Measurements from ENCODE around the gene LHFPL2.

The LHFPL2 gene

GRCh38 chr5:78637468-78637867, 11.1 kb downstream of the LHFPL2 start:
- TF ChIP-seq GATA3 (IDR thresholded peaks at IDR 0.05; ENCODE audit: low read depth, low read length) (no peak), GATA2 (IDR thresholded peaks at IDR 0.05; ENCODE audit: low read depth, low read length) (no peak)

DNA sequence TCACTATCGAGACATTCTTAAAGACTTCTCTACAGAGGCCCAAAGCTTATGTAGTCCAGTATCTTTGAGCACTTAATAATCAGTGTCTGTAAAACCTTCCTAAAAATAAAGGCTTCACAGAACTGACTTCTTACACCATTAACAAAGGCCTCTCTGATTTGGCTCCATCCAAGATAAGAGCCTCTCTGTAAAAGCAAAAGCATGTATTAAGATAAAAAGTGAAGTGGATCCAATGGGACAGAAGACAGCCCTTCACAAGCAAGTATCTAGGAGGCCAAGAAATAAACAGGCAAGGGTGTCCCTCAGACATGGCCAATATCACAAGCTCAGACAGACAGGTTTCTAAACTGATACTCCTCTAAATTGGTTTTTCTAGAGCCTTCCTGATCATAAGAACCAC, 11.9 kb downstream of the LHFPL2 start:
- TF ChIP-seq GATA3 (IDR thresholded peaks at IDR 0.05; ENCODE audit: low read depth, low read length) (no peak), GATA2 (IDR thresholded peaks at IDR 0.05; ENCODE audit: low read depth, low read length) (no peak)

DNA sequence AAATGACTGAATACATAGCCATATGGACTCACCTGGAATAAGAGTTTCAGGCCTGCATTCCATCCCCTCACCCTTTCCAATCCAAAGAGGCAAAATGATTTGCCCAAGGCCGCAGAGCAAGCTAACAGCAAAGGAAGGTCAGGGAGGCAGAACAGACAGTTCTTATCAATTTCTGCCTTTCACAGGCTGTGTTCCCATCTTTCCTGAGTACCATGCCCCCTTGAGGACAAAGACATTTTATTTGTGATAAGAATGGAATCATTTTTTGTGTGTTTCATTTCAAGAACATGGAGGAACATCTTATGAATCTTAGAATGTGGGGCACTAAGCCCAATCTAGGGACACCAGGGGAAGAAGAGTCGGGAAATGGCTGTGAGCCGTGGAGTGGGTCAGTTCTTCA, 13.9 kb downstream of the LHFPL2 start:
- TF ChIP-seq GATA2 (IDR thresholded peaks at IDR 0.05; ENCODE audit: low read depth, low read length): no peak
- TF ChIP-seq GATA3 (IDR thresholded peaks at IDR 0.05; ENCODE audit: low read depth, low read length): no peak

DNA sequence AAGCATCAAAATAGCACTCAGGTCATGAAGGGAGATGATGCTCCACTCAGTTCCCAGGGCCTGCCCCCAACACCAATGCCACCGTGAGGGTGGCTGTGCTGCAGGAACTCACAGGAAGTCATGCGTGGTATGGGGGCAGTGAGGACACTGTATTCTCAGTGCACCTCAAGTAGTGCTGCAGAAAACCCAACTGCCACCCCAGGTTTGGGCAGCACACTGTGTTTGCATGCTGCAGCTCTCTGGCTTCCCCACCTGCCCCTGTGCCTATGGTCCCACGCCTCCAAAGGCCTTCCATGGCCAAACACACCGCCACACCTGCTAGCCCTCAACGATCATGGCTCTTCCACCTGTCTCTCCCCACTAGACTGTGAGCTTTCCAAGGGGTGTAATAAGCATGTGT, 14.3 kb downstream of the LHFPL2 start:
- no peak for TF ChIP-seq GATA2 (IDR thresholded peaks at IDR 0.05; ENCODE audit: low read depth, low read length)
- TF ChIP-seq GATA3 (IDR thresholded peaks at IDR 0.05; ENCODE audit: low read depth, low read length): no peak

DNA sequence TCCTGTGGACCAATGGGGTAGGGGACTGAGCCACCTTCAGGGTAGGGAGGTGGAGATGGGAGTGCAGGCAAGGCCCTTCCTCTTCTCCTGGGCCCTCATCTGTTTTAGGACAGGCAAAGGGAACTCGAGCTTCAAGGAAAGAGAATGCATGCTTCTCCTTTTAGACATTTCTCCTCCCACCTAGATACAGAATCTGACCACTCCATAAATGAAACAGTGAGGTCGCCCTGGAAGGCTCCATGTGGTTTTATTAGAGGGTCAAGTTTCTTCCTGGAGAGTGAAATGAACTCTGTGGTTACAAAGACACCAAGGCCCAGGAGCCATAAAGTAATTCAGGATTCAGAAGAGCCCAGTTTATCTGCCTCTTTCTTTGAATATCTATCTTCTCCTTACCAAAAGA, 14.9 kb downstream of the LHFPL2 start:
- no peak for TF ChIP-seq GATA3 (IDR thresholded peaks at IDR 0.05; ENCODE audit: low read depth, low read length)
- no peak for TF ChIP-seq GATA2 (IDR thresholded peaks at IDR 0.05; ENCODE audit: low read depth, low read length)

- no peak for TF ChIP-seq GATA2 (IDR thresholded peaks at IDR 0.05; ENCODE audit: low read depth, low read length)
- no peak for TF ChIP-seq GATA3 (IDR thresholded peaks at IDR 0.05; ENCODE audit: low read depth, low read length)
Observed at GRCh38 chr5:78632467-78632866, 16.1 kb downstream of the LHFPL2 start.

- TF ChIP-seq GATA3 (IDR thresholded peaks at IDR 0.05; ENCODE audit: low read depth, low read length) (no peak), GATA2 (IDR thresholded peaks at IDR 0.05; ENCODE audit: low read depth, low read length) (no peak)
Observed at GRCh38 chr5:78631931-78632330, 16.6 kb downstream of the LHFPL2 start.

DNA sequence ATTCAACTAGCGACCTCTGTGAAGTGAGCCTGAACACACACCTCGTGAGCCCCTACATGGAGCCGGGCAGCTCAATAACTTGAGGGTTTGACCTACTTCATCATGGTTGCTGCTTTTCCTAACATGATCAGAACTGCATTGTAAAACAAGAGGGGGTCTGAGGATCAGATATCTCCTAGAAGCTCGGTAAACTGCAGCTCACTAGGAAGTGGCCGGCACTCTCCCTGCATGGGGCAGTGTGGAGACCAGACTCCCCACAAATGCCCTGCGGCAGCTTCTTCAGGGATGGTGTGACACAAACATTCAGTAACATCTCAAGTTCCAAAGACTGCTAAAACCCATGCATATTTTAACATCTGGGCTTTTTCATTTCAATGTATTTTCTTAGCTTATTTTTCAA, 18.5 kb downstream of the LHFPL2 start:
- no peak for TF ChIP-seq GATA3 (IDR thresholded peaks at IDR 0.05; ENCODE audit: low read depth, low read length)
- TF ChIP-seq GATA2 (IDR thresholded peaks at IDR 0.05; ENCODE audit: low read depth, low read length): no peak

GRCh38 chr5:78629624-78630023, 18.9 kb downstream of the LHFPL2 start:
- TF ChIP-seq GATA3 (IDR thresholded peaks at IDR 0.05; ENCODE audit: low read depth, low read length) (no peak), GATA2 (IDR thresholded peaks at IDR 0.05; ENCODE audit: low read depth, low read length) (no peak; the same call in 1 of the 2 replicates)

GRCh38 chr5:78628270-78628992, 20.1 kb downstream of the LHFPL2 start:
- TF ChIP-seq GATA2 (IDR thresholded peaks at IDR 0.05; ENCODE audit: low read depth, low read length): peak; percentile 68
- no peak for TF ChIP-seq GATA3 (IDR thresholded peaks at IDR 0.05; ENCODE audit: low read depth, low read length)

- TF ChIP-seq GATA3 (IDR thresholded peaks at IDR 0.05; ENCODE audit: low read depth, low read length) (no peak), GATA2 (IDR thresholded peaks at IDR 0.05; ENCODE audit: low read depth, low read length) (no peak)
Observed at GRCh38 chr5:78627766-78628165, 20.8 kb downstream of the LHFPL2 start.

GRCh38 chr5:78627175-78627574, 21.4 kb downstream of the LHFPL2 start:
- no peak for TF ChIP-seq GATA2 (IDR thresholded peaks at IDR 0.05; ENCODE audit: low read depth, low read length)
- no peak for TF ChIP-seq GATA3 (IDR thresholded peaks at IDR 0.05; ENCODE audit: low read depth, low read length)

DNA sequence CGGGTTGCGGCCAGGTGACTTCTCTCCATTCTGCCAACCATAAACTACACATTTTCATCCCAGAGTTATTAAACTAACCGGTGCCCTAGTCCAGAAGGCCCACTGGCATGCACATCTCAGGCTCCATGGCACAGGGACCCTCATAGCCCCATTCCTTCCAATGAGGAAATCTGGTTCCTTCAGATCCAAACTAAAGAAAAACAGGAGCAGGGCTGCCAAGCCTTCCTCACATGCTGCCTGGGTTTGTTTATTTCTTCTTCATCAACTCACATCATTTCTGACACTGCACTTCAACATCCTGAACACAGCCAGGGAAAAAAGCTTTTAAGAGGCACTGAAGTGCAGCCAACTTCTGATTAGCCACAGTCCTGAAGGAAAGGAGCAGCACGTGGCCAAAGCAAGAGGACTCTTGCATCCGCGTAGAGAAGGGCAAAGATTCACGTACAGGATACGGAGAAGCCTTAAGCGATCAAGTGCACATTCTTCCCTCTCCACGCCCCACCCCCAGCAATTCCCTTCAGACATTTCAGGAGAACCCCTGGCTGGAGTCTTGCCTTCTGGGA, 22.5 kb downstream of the LHFPL2 start:
- TF ChIP-seq GATA3 (IDR thresholded peaks at IDR 0.05; ENCODE audit: low read depth, low read length) (no peak), GATA2 (IDR thresholded peaks at IDR 0.05; ENCODE audit: low read depth, low read length) (no peak)

GRCh38 chr5:78624992-78625391, 23.6 kb downstream of the LHFPL2 start:
- TF ChIP-seq GATA2 (IDR thresholded peaks at IDR 0.05; ENCODE audit: low read depth, low read length): no peak
- TF ChIP-seq GATA3 (IDR thresholded peaks at IDR 0.05; ENCODE audit: low read depth, low read length): no peak

DNA sequence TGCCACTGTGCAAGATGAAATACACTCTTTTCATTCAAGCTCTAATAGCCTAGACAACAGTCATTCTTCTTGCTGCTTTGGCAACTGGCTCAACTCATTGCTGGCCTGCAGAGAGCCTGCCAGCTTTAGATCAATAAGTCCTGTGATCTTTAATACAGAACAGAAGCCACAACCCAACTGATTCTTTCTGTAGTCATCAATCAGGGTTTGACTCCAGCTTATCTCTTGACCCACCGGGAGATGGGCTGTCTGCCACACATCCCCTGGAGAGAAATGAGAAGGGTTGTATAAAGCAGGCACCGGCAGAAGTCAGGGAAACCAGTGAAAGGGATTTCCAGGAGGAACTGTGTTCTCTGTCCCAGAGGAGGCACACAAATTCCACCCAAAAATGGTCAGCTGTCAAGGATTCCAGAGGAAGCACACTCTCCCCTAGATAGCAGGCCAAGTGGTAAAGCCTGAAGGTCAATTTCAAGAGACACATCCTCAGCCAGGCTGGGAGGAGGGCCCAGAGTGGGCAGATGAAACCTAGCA, 24.5 kb downstream of the LHFPL2 start:
- TF ChIP-seq GATA3 (IDR thresholded peaks at IDR 0.05; ENCODE audit: low read depth, low read length) (peak; percentile 86), GATA2 (IDR thresholded peaks at IDR 0.05; ENCODE audit: low read depth, low read length) (peak; percentile 97)

Data from SH-SY5Y (cell line).